ENCODE results near the gene DHX36.

DNA sequence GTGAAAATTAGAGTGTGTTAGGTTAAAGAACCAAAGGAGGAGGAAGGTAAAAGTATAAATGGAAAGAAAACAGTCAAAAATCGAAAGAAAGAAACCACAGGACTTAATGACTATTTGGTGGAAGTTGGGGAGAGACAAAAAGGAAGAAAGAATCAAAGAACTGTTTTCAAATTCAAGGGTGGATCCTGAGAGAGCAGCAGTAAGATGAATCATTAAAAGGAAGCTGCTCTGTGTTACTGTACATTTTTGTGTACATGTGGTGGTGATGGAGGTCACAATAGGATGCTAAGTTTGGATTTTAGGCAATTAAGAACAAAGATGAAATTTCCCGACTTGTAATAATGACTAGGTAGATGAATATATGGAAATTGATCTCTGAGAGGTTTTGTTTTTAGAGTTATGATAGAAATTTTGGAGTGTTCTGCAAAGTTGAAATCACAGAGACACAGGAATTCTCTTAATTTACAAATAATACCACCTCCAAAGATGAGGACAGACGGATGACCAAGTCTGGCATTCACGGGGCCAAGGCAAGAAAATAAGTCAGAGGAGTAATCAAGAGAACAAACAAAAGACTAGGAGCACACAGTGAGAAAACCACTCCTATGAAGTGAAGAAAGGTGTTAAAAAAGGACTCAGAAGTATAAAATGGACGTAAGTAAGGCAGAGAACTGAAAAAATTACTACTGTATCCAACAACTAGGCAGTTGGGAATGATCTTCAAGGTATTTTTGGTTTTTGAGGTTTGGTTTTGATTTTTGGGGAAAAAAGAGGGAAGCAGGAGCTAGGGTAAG is 7.1 kb downstream of the DHX36 start:
- TF ChIP-seq, protein P1, sequence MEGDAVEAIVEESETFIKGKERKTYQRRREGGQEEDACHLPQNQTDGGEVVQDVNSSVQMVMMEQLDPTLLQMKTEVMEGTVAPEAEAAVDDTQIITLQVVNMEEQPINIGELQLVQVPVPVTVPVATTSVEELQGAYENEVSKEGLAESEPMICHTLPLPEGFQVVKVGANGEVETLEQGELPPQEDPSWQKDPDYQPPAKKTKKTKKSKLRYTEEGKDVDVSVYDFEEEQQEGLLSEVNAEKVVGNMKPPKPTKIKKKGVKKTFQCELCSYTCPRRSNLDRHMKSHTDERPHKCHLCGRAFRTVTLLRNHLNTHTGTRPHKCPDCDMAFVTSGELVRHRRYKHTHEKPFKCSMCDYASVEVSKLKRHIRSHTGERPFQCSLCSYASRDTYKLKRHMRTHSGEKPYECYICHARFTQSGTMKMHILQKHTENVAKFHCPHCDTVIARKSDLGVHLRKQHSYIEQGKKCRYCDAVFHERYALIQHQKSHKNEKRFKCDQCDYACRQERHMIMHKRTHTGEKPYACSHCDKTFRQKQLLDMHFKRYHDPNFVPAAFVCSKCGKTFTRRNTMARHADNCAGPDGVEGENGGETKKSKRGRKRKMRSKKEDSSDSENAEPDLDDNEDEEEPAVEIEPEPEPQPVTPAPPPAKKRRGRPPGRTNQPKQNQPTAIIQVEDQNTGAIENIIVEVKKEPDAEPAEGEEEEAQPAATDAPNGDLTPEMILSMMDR (conservative IDR thresholded peaks at IDR 0.05; ENCODE audit: low read depth, low read length), result no peak
- TF ChIP-seq EZH2 (IDR thresholded peaks at IDR 0.05; ENCODE audit: borderline replicate concordance, low read depth, low read length, poor library complexity, severe bottlenecking), result no peak
